ENCODE results near the gene SMARCD3. TPM values are rescaled to one million over a fixed set of nuclear protein-coding genes. Genes with fewer than 3 reads are reported as not detected.

SMARCD3 gene
- total and polyA plus RNA-seq, 2 of the 4 experiments (the other 2 are of a cell fraction), result 37.5 to 48.5 TPM

GRCh38 chr7:151257990-151258389 is 9.5 kb upstream of the SMARCD3 start:
- Histone ChIP-seq H3K23ac (ENCODE audit: low read depth, low read length) (no peak overlapping the region), H3K4me1 (ENCODE audit: control insufficient read depth, insufficient read depth, low read length) (peaks cover 3% of the 10 kb centered on the region; the same call in 1 of the 2 replicates), H3K14ac (replicated peaks; ENCODE audit: low read depth, low read length) (no peak overlapping the region), H2BK20ac (ENCODE audit: low read depth, low read length) (no peak overlapping the region), H3K4ac (ENCODE audit: low read depth, low read length) (no peak overlapping the region), H3K9me3 (ENCODE audit: control insufficient read depth, insufficient read depth, low read length) (no peaks in the 10 kb centered on the region), H2AK5ac (ENCODE audit: low read depth, low read length) (no peak overlapping the region), H3K27me3 (ENCODE audit: control insufficient read depth, insufficient read depth, low read length) (peaks cover 39% of the 10 kb centered on the region), H4K20me1 (ENCODE audit: insufficient read depth, low read length) (no peaks in the 10 kb centered on the region), H4K5ac (ENCODE audit: low read depth, low read length) (no peak overlapping the region), H3K27ac (ENCODE audit: insufficient read depth, low read length) (no peak overlapping the region), H3K9ac (ENCODE audit: low read depth, low read length) (no peak overlapping the region), H4K91ac (ENCODE audit: insufficient read depth, low read depth, low read length) (no peak overlapping the region), H3K56ac (ENCODE audit: extremely low read depth, insufficient read depth, low read length) (no peak overlapping the region), H3K4me2 (ENCODE audit: low read depth, low read length) (no peak overlapping the region), H4K8ac (ENCODE audit: low read depth in 2 of 2, low read length in 2 of 2) (no peak overlapping the region), H2BK5ac (ENCODE audit: low read depth, low read length, poor library complexity, severe bottlenecking) (no peak overlapping the region), H3K9me1 (ENCODE audit: insufficient read depth, low read length) (no peaks in the 10 kb centered on the region), H3K4me3 (ENCODE audit: insufficient read depth, low read depth, low read length) (no peak overlapping the region), H2BK15ac (ENCODE audit: low read depth, low read length) (no peak overlapping the region), H3K18ac (ENCODE audit: low read depth, low read length) (no peak overlapping the region), H3K36me3 (ENCODE audit: control insufficient read depth, insufficient read depth, low read length) (no peaks in the 10 kb centered on the region), H3K79me1 (ENCODE audit: low read depth in 1 of 2, low read length in 2 of 2) (0 out of 4 replicates have a peak, but pooled peaks cover 0 to 2% of the 10 kb centered on the region in 2 experiments), H2BK120ac (ENCODE audit: low read depth, low read length) (no peak overlapping the region), H2AFZ (replicated peaks; ENCODE audit: low read length, poor library complexity) (no peak overlapping the region), H2AK9ac (replicated peaks; ENCODE audit: low read depth, low read length, poor library complexity) (no peak overlapping the region)
- CTCF ChIA-PET, result no interaction called here
- in situ Hi-C loops (cut with MboI; ENCODE audit: low sequenced_read_pairs), result no loop called here
- BruUV-seq (replicated peaks), result no TSS peak
- WGBS, 2 experiments (ENCODE audit: extremely low coverage in 2 of 2, insufficient read length in 1 of 2), result 100% methylated on average over 3 of the region's 7 CpGs; no CpG with 5 or more reads in 1 of the 2 experiments
- POLR2A ChIA-PET (ENCODE audit: unreplicated experiment), result no interaction called here
- TF ChIP-seq NFE2L2 (IDR thresholded peaks at IDR 0.05; ENCODE audit: low read depth, low read length), result no peak
- TF ChIP-seq USF2 (IDR thresholded peaks at IDR 0.05; ENCODE audit: low read depth, low read length), result no peak
- TF ChIP-seq RCOR1 (IDR thresholded peaks at IDR 0.05; ENCODE audit: insufficient replicate concordance, low read length), result no peak
- TF ChIP-seq POLR2A (IDR thresholded peaks at IDR 0.05; ENCODE audit: low read depth, low read length), result no peak
- no peak for TF ChIP-seq MAFK (IDR thresholded peaks at IDR 0.05; ENCODE audit: low read depth, low read length)
- no peak for TF ChIP-seq CHD1 (IDR thresholded peaks at IDR 0.05; ENCODE audit: low read depth, low read length)
- no peak for TF ChIP-seq RAD21 (IDR thresholded peaks at IDR 0.05; ENCODE audit: low read length)
- dilution Hi-C loops (cut with HindIII; ENCODE audit: low sequenced_read_pairs, unreplicated experiment), result no loop called here
- no peak for DNase-seq
- intact Hi-C loops (cut with micrococcal nuclease), result no loop called here
- ATAC-seq (ENCODE audit: low read depth), result no peak
